GM23338 (cell line): Measurements from ENCODE around the gene EHF. TPM values are rescaled to one million over a fixed set of nuclear protein-coding genes. Genes with fewer than 3 reads are reported as not detected.

Experiments used
- ATAC-seq: fragments of 200-7000 bp; cut with Tn5 transposase; 3 replicates; pipeline ENCODE4 v1.9.1; 2020
- DNase-seq: peaks from one replicate; pipeline ENCODE4 v3.0.0-alpha.2; 2015; ENCODE audit warnings: low spot score
- H2AFZ ChIP-seq: fragments of 200-600 bp; sonication (generic); 2 replicates; pipeline ENCODE4 v1.8.0; 2016; ENCODE audit warnings: antibody characterized with exemption, mild to moderate bottlenecking, moderate library complexity
- H3F3A ChIP-seq: fragments of 200-600 bp; sonication (generic); replicated peaks from 2 replicates; pipeline ENCODE4 v1.8.0; 2017; ENCODE audit warnings: antibody characterized with exemption, mixed run types, low read depth
- H3K27ac ChIP-seq: fragments of 200-600 bp; sonication (generic); 2 replicates; pipeline ENCODE4 v1.6.1; 2016; ENCODE audit warnings: low read depth
- H3K27me3 ChIP-seq: fragments of 200-600 bp; sonication (generic); 2 replicates; pipeline ENCODE4 v1.8.0; 2016; ENCODE audit warnings: mild to moderate bottlenecking, mixed run types, moderate library complexity; ENCODE audit not compliant: insufficient read depth
- H3K36me3 ChIP-seq: fragments of 200-600 bp; sonication (generic); 2 replicates; pipeline ENCODE4 v1.8.0; 2016; ENCODE audit warnings: mild to moderate bottlenecking; ENCODE audit not compliant: insufficient read depth
- H3K4me1 ChIP-seq: fragments of 200-600 bp; sonication (generic); 2 replicates; pipeline ENCODE4 v1.8.0; 2016; ENCODE audit warnings: mild to moderate bottlenecking, moderate library complexity; ENCODE audit not compliant: insufficient read depth
- H3K4me2 ChIP-seq: fragments of 200-600 bp; sonication (generic); 2 replicates; pipeline ENCODE4 v1.7.1; 2017; ENCODE audit warnings: mixed run types
- H3K4me3 ChIP-seq: fragments of 200-600 bp; sonication (generic); 2 replicates; pipeline ENCODE4 v1.6.1; 2016; ENCODE audit warnings: mixed run types
- H3K79me2 ChIP-seq: fragments of 200-600 bp; sonication (generic); replicated peaks from 2 replicates; pipeline ENCODE4 v1.8.0; 2017; ENCODE audit warnings: mild to moderate bottlenecking; ENCODE audit not compliant: insufficient read depth
- H3K9me2 ChIP-seq: fragments of 200-600 bp; sonication (generic); 2 replicates; pipeline ENCODE4 v1.8.0; 2017; ENCODE audit not compliant: insufficient read depth
- H4K20me1 ChIP-seq: fragments of 200-600 bp; sonication (generic); replicated peaks from 2 replicates; pipeline ENCODE4 v1.8.0; 2017; ENCODE audit warnings: mild to moderate bottlenecking; ENCODE audit not compliant: insufficient read depth
- H3K27ac Mint-ChIP-seq: 2 replicates; pipeline ENCODE4 v1.8.0; 2020; ENCODE audit warnings: inconsistent platforms, mild to moderate bottlenecking, moderate library complexity, mixed read lengths
- H3K27me3 Mint-ChIP-seq: 3 replicates; pipeline ENCODE4 v1.8.0; 2022; ENCODE audit warnings: low read depth, mild to moderate bottlenecking, moderate library complexity, mixed read lengths, inconsistent platforms; ENCODE audit not compliant: insufficient read depth, poor library complexity
- H3K36me3 Mint-ChIP-seq: 3 replicates; pipeline ENCODE4 v1.8.0; 2021; ENCODE audit warnings: low read depth, mild to moderate bottlenecking, inconsistent platforms, moderate library complexity, mixed read lengths
- H3K4me1 Mint-ChIP-seq: 3 replicates; pipeline ENCODE4 v1.8.0; 2020; ENCODE audit warnings: mild to moderate bottlenecking, inconsistent platforms, mixed read lengths
- H3K4me3 Mint-ChIP-seq: 3 replicates; pipeline ENCODE4 v1.8.0; 2021; ENCODE audit warnings: moderate library complexity, mild to moderate bottlenecking, inconsistent platforms, mixed read lengths
- H3K9me3 Mint-ChIP-seq: 3 replicates; pipeline ENCODE4 v1.8.0; 2020; ENCODE audit warnings: moderate library complexity, mild to moderate bottlenecking, inconsistent platforms, mixed read lengths
- CREB1 ChIP-seq: fragments of 250-450 bp; sonication (Bioruptor Pico); IDR thresholded peaks from 2 replicates; pipeline ENCODE4 v1.5.0; 2020; ENCODE audit warnings: low read depth, mild to moderate bottlenecking, moderate library complexity
- CTCF ChIP-seq, 2 experiments: fragments of 200-600 bp in 1 of 2; sonication (generic) in 1 of 2; conservative IDR thresholded peaks; 2 replicates each; pipeline versions ENCODE4 v1.5.1 to v1.6.1; 2016 to 2017; ENCODE audit warnings: antibody characterized with exemption in 2 of 2, low read depth in 2 of 2, mild to moderate bottlenecking in 2 of 2, moderate library complexity in 1 of 2
- ETS1 ChIP-seq: IDR thresholded peaks from 2 replicates; pipeline ENCODE4 v1.6.1; 2016; ENCODE audit warnings: antibody characterized with exemption
- EZH2 ChIP-seq: fragments of 200-600 bp; sonication (generic); IDR thresholded peaks from one replicate; pipeline ENCODE4 v1.8.0; 2017; ENCODE audit warnings: antibody characterized with exemption, mild to moderate bottlenecking, low read depth; ENCODE audit not compliant: unreplicated experiment
- EZH2phosphoT487 ChIP-seq: fragments of 200-600 bp; sonication (generic); IDR thresholded peaks from one replicate; pipeline ENCODE4 v1.8.1; 2018; ENCODE audit warnings: antibody characterized with exemption; ENCODE audit not compliant: unreplicated experiment
- JUNB ChIP-seq: IDR thresholded peaks from one replicate; pipeline ENCODE4 v1.6.1; 2016; ENCODE audit warnings: antibody characterized with exemption; ENCODE audit not compliant: unreplicated experiment
- NANOG ChIP-seq: IDR thresholded peaks from 2 replicates; pipeline ENCODE4 v1.6.1; 2016; ENCODE audit warnings: antibody characterized with exemption, borderline replicate concordance
- POLR2AphosphoS5 ChIP-seq: IDR thresholded peaks from 2 replicates; pipeline ENCODE4 v1.6.1; 2016; ENCODE audit warnings: antibody characterized with exemption, low read depth
- REST ChIP-seq: IDR thresholded peaks from one replicate; pipeline ENCODE4 v1.6.1; 2018; ENCODE audit warnings: antibody characterized with exemption; ENCODE audit not compliant: unreplicated experiment
- STAT1 ChIP-seq: IDR thresholded peaks from one replicate; pipeline ENCODE4 v1.6.1; 2016; ENCODE audit warnings: antibody characterized with exemption; ENCODE audit not compliant: unreplicated experiment
- ZNF114 ChIP-seq: fragments of 250-450 bp; sonication (Bioruptor Pico); IDR thresholded peaks from 2 replicates; pipeline ENCODE4 v1.5.0; 2020; ENCODE audit warnings: mild to moderate bottlenecking, moderate library complexity
- ZNF331 ChIP-seq: fragments of 250-450 bp; sonication (Bioruptor Pico); IDR thresholded peaks from 2 replicates; pipeline ENCODE4 v1.5.0; 2020; ENCODE audit warnings: low read depth, mild to moderate bottlenecking, moderate library complexity
- ZNF462 ChIP-seq: fragments of 250-450 bp; sonication (Bioruptor Pico); IDR thresholded peaks from 2 replicates; pipeline ENCODE4 v1.5.0; 2020; ENCODE audit warnings: mild to moderate bottlenecking, moderate library complexity
- polyA plus RNA-seq: library from polyadenylated mRNA; unstranded; fragments of >200 nt; fragmentation: Nextera tagmentation; extraction: Ambion mirVana; gene quantifications from 2 replicates; pipeline ENCODE4 v1.2.1, GENCODE V29; 2016
- total RNA-seq: library from RNA; depleted of rRNA; stranded (reverse); fragments of >200 nt; shearing (Covaris generic); gene quantifications from 2 replicates; pipeline ENCODE4 v1.2.3, GENCODE V29; 2014

EHF gene
- total and polyA plus RNA-seq, 2 experiments from 2014 or later = not detected

GRCh38 chr11:34676227-34676626 lies 55.3 kb downstream of the EHF start:
- peaks cover 1% of the 10 kb centered on the region; the same call in 1 of the 2 replicates for H3K9me2 ChIP-seq
- H3K27ac ChIP-seq = no peak overlapping the region
- no peak for TF ChIP-seq JUNB
- no peak for TF ChIP-seq ZNF114 (CRISPR knock-in tag)
- TF ChIP-seq ZNF462 (CRISPR knock-in tag) = no peak
- TF ChIP-seq REST = no peak
- no peak for TF ChIP-seq STAT1
- no peak for TF ChIP-seq ETS1
- TF ChIP-seq EZH2phosphoT487 = no peak
- no peak for TF ChIP-seq ZNF331
- no peak for TF ChIP-seq POLR2AphosphoS5
- no peak for TF ChIP-seq NANOG
- no peak for TF ChIP-seq EZH2
- TF ChIP-seq CREB1 (CRISPR knock-in tag) = no peak
- no peak for TF ChIP-seq CTCF (conservative IDR thresholded peaks at IDR 0.05; ENCODE audit: low read depth in 2 of 2)
- Mint-ChIP-seq H3K4me1 (peaks cover 18% of the 10 kb centered on the region), H3K4me3 (no peak overlapping the region), H3K27me3 (no peaks in the 10 kb centered on the region), H3K27ac (no peak overlapping the region), H3K36me3 (no peaks in the 10 kb centered on the region), H3K9me3 (no peaks in the 10 kb centered on the region; the same call in 2 of the 3 replicates)
- H2AFZ ChIP-seq = no peak overlapping the region
- DNase-seq (no peak), ATAC-seq (no peak)
- H3K4me3 ChIP-seq = no peak overlapping the region
- H3K79me2 ChIP-seq = no peaks in the 10 kb centered on the region
- H3K36me3 ChIP-seq = no peaks in the 10 kb centered on the region
- no peaks in the 10 kb centered on the region for H4K20me1 ChIP-seq
- H3K27me3 ChIP-seq = no peaks in the 10 kb centered on the region
- H3K4me2 ChIP-seq = no peak overlapping the region
- H3F3A ChIP-seq = no peaks in the 10 kb centered on the region
- H3K4me1 ChIP-seq = peaks cover 11% of the 10 kb centered on the region
